22Rv1 (cell line): Measurements from ENCODE around the gene CPNE4.

Experiments used
- ZFX ChIP-seq: fragments of 450-650 bp; IDR thresholded peaks from 2 replicates; pipeline ENCODE4 v1.6.1; 2017; ENCODE audit warnings: antibody characterized with exemption, borderline replicate concordance
- TF ChIP-seq, protein P1 (sequence below): fragments of 450-650 bp; IDR thresholded peaks from 2 replicates; pipeline ENCODE4 v1.5.1; 2017; ENCODE audit warnings: mild to moderate bottlenecking

DNA sequence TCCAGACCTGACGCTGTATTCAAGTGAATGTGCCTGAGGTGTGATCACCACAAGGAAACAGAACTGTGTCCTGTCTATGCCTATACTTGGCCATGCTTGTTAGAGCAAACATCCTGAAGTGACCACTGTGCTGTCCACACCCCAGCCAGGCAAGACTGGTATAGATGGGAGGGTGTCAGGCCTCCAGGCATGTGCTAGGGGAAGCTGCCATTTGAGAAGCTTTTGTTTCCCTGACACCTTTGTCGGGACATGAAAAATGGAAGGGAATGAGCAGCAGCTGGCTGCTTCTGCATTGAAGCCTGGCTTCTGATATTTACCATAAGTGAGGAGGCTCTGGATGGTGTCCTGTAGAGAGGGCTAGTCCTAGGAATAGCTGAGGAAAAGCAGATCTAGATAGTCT is 106.2 kb downstream of the CPNE4 start:
- TF ChIP-seq, protein P1, sequence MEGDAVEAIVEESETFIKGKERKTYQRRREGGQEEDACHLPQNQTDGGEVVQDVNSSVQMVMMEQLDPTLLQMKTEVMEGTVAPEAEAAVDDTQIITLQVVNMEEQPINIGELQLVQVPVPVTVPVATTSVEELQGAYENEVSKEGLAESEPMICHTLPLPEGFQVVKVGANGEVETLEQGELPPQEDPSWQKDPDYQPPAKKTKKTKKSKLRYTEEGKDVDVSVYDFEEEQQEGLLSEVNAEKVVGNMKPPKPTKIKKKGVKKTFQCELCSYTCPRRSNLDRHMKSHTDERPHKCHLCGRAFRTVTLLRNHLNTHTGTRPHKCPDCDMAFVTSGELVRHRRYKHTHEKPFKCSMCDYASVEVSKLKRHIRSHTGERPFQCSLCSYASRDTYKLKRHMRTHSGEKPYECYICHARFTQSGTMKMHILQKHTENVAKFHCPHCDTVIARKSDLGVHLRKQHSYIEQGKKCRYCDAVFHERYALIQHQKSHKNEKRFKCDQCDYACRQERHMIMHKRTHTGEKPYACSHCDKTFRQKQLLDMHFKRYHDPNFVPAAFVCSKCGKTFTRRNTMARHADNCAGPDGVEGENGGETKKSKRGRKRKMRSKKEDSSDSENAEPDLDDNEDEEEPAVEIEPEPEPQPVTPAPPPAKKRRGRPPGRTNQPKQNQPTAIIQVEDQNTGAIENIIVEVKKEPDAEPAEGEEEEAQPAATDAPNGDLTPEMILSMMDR = no peak
- no peak for TF ChIP-seq ZFX
